ENCODE measurements around the gene SYN1.

The SYN1 gene

DNA sequence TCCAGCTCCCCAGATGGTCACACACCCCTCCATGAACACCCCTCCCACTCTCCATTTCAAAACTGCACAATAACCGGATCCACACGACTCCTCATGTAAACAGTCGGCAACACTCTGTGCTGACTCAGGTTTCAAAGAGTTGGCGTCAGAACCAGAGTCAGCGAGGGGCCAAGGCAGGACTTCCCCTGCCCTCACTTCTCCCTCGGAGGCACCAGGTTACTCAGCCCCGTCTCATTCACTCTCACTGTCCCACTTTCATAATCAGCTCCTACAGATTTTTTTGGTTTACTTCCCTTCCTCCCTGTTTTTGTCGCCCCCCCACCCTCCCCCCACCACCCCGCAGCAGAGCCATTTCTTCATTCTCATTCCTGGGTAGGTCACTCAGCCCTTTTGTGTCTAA, 40.1 kb downstream of the SYN1 start:
- no peak overlapping the region for H3K4me3 ChIP-seq (ENCODE audit: low read length)
- peak; percentile 62 for DNase-seq (ENCODE audit: low read depth)
- TF ChIP-seq, protein P1, sequence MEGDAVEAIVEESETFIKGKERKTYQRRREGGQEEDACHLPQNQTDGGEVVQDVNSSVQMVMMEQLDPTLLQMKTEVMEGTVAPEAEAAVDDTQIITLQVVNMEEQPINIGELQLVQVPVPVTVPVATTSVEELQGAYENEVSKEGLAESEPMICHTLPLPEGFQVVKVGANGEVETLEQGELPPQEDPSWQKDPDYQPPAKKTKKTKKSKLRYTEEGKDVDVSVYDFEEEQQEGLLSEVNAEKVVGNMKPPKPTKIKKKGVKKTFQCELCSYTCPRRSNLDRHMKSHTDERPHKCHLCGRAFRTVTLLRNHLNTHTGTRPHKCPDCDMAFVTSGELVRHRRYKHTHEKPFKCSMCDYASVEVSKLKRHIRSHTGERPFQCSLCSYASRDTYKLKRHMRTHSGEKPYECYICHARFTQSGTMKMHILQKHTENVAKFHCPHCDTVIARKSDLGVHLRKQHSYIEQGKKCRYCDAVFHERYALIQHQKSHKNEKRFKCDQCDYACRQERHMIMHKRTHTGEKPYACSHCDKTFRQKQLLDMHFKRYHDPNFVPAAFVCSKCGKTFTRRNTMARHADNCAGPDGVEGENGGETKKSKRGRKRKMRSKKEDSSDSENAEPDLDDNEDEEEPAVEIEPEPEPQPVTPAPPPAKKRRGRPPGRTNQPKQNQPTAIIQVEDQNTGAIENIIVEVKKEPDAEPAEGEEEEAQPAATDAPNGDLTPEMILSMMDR (conservative IDR thresholded peaks at IDR 0.05; ENCODE audit: low read length) = no peak

DNA sequence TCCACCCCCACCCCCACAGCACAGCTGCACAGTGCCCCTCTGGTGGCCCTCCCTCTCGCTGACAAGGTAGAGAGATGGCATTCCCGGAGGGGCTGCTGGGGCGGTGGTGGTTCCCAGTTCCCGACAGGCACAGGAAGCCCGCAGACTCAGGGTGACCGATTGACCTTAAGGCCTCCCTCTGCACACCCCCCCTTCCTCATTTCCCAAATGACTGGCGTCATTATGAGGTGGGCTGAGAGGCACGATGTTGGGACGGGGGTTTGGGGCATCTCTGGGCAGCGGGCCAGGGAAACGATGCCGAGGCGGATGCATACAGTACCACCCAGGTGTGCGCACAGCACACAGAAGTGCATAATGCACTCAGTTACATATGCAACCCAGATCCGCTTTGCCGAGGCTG, 41.0 kb downstream of the SYN1 start:
- no peak overlapping the region for H3K4me3 ChIP-seq (ENCODE audit: low read length)
- TF ChIP-seq, protein P1 (conservative IDR thresholded peaks at IDR 0.05; ENCODE audit: low read length) = no peak
- DNase-seq (ENCODE audit: low read depth) = no peak

DNA sequence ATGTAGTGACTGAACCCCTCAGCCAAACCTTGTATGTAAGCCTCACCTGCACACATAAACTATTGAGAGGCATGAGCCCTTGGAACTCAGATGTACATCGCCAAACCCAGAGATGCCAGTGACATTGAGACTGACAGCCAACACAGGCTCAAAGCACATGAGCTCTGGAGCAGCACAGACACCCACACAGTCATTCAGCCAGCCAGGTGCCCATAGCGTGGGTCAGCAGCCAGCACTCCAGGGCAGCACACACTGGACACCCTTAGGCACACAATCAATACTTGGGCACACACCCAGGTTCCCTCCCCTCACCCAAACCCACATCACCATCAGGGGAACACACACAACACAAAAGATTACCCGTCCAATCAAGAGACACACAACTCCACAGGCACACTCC, 41.8 kb downstream of the SYN1 start:
- TF ChIP-seq, protein P1 (conservative IDR thresholded peaks at IDR 0.05; ENCODE audit: low read length) = no peak
- H3K4me3 ChIP-seq (ENCODE audit: low read length) = no peak overlapping the region
- DNase-seq (ENCODE audit: low read depth) = no peak

DNA sequence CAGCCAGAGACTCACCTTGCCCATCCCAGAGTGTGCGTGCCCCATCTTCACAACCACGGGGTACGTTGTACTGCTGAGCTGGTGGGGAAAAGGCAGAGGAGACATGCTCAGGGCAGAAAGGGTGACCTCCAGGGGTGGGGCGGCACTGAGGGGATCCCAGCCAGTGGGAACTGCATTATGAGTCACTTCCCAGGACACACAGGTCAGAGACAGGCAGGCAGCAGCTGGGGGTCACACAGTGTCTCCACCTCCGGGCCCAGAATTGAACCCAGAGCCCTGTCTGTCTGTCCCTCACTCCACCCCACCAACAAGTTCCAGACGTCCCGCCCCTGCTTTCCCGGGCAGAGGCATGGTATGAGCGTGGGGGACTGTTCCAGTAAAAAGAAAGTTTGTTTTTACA, 42.2 kb downstream of the SYN1 start:
- TF ChIP-seq, protein P1 (conservative IDR thresholded peaks at IDR 0.05; ENCODE audit: low read length) = no peak
- DNase-seq (ENCODE audit: low read depth) = no peak

DNA sequence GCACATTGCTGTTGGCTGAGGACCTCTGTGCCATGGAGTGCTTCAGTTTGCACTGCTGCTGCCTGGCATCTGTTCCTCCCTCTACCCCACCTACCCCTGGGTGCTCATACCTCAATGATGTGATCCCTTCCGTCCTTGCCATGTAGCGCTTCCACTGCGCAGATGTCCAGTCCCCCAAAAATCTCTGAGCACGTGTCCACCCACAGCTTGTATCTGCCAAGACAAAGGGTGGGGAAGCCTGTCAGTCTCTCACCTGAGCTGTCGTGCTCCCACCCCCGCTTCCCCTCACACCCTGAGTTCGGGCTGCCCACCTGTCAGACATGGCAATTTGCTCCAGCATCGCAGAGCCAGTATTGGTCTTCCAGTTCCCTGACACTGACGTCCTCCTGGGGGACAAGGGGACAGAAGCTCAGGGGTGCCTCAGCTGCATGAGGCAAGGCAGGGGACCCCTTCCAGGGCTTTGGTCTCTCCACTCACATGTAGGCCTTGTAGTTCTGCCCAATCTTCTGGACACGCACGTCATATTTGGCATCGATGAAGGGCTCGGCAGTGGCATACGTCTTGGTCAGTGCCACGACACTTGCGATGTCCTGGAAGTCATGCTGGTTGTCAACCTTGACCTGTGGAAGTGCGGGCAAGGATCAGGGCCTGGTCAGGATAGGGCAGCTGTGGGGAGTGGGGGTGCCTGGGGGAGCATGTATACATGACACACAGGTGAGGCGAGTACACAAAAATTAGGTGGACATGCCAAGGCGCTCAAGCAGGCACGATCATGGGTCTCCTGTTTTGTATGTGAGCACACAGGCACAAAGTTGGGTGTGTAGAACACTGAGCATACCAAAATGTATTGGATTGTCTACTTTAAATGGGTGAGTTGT, 43.4 kb downstream of the SYN1 start:
- no peak overlapping the region for H3K4me3 ChIP-seq (ENCODE audit: low read length)
- DNase-seq (ENCODE audit: low read depth) = no peak
- TF ChIP-seq, protein P1 (conservative IDR thresholded peaks at IDR 0.05; ENCODE audit: low read length) = no peak

More for the DNA sequence above, 42.2 kb downstream of the SYN1 start:
- no peak overlapping the region for H3K4me3 ChIP-seq (ENCODE audit: low read length)

DNA sequence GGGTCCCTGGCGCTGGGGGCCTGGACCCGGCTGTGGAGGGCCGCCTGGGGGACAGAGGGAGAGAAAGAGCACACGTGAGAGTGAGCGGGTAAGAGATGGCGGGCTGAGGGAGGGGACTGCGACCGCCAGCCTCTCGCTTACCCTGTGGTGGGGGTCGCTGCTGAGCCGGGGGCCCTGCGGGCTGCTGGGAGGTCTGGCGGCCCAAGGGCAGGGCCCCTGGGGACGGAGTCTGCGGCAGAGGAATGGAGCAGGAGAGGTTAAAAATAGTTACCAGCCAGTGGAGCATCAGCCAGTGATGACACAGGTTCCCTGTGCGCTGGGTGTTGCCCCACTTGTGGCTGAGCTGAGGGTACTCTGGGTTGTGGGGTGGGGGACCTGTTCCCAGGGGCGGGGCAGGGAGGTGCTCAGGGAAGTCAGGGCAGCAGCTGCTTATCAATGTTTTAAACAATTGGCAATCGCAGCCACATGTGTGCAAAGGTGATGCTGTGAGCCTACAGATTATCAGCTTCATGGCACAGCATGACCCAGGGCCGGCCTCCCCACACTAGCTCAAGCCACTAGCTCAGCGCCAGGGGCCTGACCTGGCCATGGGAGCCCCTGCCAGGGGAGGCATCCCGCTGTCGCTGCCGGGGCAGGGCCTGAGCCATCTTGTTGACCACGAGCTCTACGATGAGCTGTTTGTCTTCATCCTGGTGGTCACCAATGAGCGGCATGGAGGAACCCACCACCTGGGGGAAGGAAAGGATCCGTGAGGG, 44.9 kb downstream of the SYN1 start:
- TF ChIP-seq, protein P1 (conservative IDR thresholded peaks at IDR 0.05; ENCODE audit: low read length) = no peak
- no peak overlapping the region for H3K4me3 ChIP-seq (ENCODE audit: low read length)
- DNase-seq (ENCODE audit: low read depth) = no peak

All from AG10803 (cell line).